ENCODE results near the gene PCDHA1. TPM values are rescaled to one million over a fixed set of nuclear protein-coding genes. Genes with fewer than 3 reads are reported as not detected.
"Not testable (repeated sequence)": the region's sequence is repeated elsewhere in the genome, so short reads cannot be mapped to it uniquely, and the experiment has no call there.

PCDHA1 gene
- total RNA-seq, 3 donors from 2014 or later (not counting 1 experiment from before 2014, with no cell fraction given), result not detected

- Histone ChIP-seq H3K4me1 (ENCODE audit: control insufficient read depth, insufficient read depth, low read length) (no peaks in the 10 kb centered on the region), H3K4me3 (ENCODE audit: low read length) (no peak within 1 kb of the TSS), H3K27ac (ENCODE audit: low read length) (no peak within 1 kb of the TSS), H3K27me3 (ENCODE audit: control insufficient read depth, insufficient read depth, low read length) (peaks cover 9% of the 10 kb centered on the region), H3K9me3 (ENCODE audit: control insufficient read depth, insufficient read depth, low read length) (peaks cover 23% of the 10 kb centered on the region), H3K36me3 (ENCODE audit: control insufficient read depth, insufficient read depth, low read length) (no peaks in the 10 kb centered on the region)
- intact Hi-C loops (cut with micrococcal nuclease), result no loop called here
- H3K4me3 Mint-ChIP-seq, result no peak within 1 kb of the TSS
- TF ChIP-seq CTCF (IDR thresholded peaks at IDR 0.05), result no peak
- H3K9me3 Mint-ChIP-seq, result peaks cover 2 to 4% of the 10 kb centered on the region in 2 donors
- H3K27ac Mint-ChIP-seq, result no peak within 1 kb of the TSS
- H3K4me1 Mint-ChIP-seq, result no peaks in the 10 kb centered on the region
- peaks cover 6 to 7% of the 10 kb centered on the region in 2 donors for H3K27me3 Mint-ChIP-seq (ENCODE audit: low read depth in 2 of 2)
- no peak for DNase-seq
- WGBS (ENCODE audit: insufficient coverage), result 34% methylated on average over 28 of the region's 29 CpGs
- H3K36me3 Mint-ChIP-seq, result no peaks in the 10 kb centered on the region
- ATAC-seq, result no peak
Measured at GRCh38 chr5:140800816-140801493, 15.0 kb downstream of the PCDHA1 start, which contains the start of gene PCDHA3. PCDHA3 (plus strand) TSS chr5:140801057.

- no peak overlapping the region for H3K27ac Mint-ChIP-seq
- H3K4me3 Mint-ChIP-seq, result no peak overlapping the region
- peaks cover 2 to 4% of the 10 kb centered on the region in 2 donors for H3K9me3 Mint-ChIP-seq
- DNase-seq (no peak), ATAC-seq (no peak)
- Histone ChIP-seq H3K9me3 (ENCODE audit: control insufficient read depth, insufficient read depth, low read length) (peaks cover 22% of the 10 kb centered on the region), H3K36me3 (ENCODE audit: control insufficient read depth, insufficient read depth, low read length) (no peaks in the 10 kb centered on the region), H3K27me3 (ENCODE audit: control insufficient read depth, insufficient read depth, low read length) (peaks cover 9% of the 10 kb centered on the region), H3K27ac (ENCODE audit: low read length) (no peak overlapping the region), H3K4me3 (ENCODE audit: low read length) (no peak overlapping the region), H3K4me1 (ENCODE audit: control insufficient read depth, insufficient read depth, low read length) (no peaks in the 10 kb centered on the region)
- TF ChIP-seq CTCF (IDR thresholded peaks at IDR 0.05), result no peak
- 25% methylated on average over 16 of the region's 16 CpGs for WGBS (ENCODE audit: insufficient coverage)
- H3K36me3 Mint-ChIP-seq, result peaks cover under 1% of the 10 kb centered on the region
- H3K27me3 Mint-ChIP-seq (ENCODE audit: low read depth in 2 of 2), result peaks cover 6 to 7% of the 10 kb centered on the region in 2 donors
- intact Hi-C loops (cut with micrococcal nuclease), result no loop called here
- no peaks in the 10 kb centered on the region for H3K4me1 Mint-ChIP-seq
Measured at GRCh38 chr5:140801494-140801841, 15.5 kb downstream of the PCDHA1 start.

- H3K27me3 ChIP-seq (ENCODE audit: control insufficient read depth, insufficient read depth, low read length); H3K4me3 ChIP-seq (ENCODE audit: low read length); H3K9me3 Mint-ChIP-seq; H3K4me1 Mint-ChIP-seq; H3K4me3 Mint-ChIP-seq; H3K27ac Mint-ChIP-seq; H3K4me1 ChIP-seq (ENCODE audit: control insufficient read depth, insufficient read depth, low read length); DNase-seq; H3K27me3 Mint-ChIP-seq (ENCODE audit: low read depth in 2 of 2); H3K36me3 ChIP-seq (ENCODE audit: control insufficient read depth, insufficient read depth, low read length); H3K36me3 Mint-ChIP-seq; intact Hi-C loops (cut with micrococcal nuclease); H3K27ac ChIP-seq (ENCODE audit: low read length); ATAC-seq: not testable (repeated sequence)
- H3K9me3 ChIP-seq (ENCODE audit: control insufficient read depth, insufficient read depth, low read length), result peaks cover 19% of the 10 kb centered on the region
- WGBS (ENCODE audit: insufficient coverage), result 56% methylated on average over 45 of the region's 45 CpGs
Measured at GRCh38 chr5:140802381-140802780, 16.4 kb downstream of the PCDHA1 start.

DNA sequence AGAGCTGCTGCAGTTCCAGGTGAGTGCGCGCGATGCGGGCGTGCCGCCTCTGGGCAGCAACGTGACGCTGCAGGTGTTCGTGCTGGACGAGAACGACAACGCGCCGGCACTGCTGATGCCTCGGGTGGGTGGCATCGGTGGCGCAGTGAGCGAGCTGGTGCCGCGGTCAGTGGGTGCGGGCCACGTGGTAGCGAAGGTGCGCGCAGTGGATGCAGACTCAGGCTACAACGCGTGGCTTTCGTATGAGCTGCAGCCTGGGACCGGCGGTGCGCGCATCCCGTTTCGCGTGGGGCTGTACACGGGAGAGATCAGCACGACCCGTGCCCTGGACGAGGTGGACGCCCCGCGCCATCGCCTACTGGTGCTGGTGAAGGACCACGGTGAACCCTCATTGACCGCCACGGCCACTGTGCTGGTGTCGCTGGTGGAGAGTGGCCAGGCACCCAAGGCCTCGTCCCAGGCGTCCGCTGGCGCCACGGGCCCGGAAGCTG lies 16.9 kb downstream of the PCDHA1 start:
- TF ChIP-seq CTCF (IDR thresholded peaks at IDR 0.05), result no peak
- Mint-ChIP-seq H3K36me3 (peaks cover 5% of the 10 kb centered on the region), H3K27ac (no peak overlapping the region), H3K9me3 (peaks cover 2 to 4% of the 10 kb centered on the region in 2 donors), H3K27me3 (ENCODE audit: low read depth in 2 of 2) (peaks cover 6 to 7% of the 10 kb centered on the region in 2 donors), H3K4me3 (no peak overlapping the region), H3K4me1 (no peaks in the 10 kb centered on the region)
- WGBS (ENCODE audit: insufficient coverage), result 57% methylated on average over 53 of the region's 53 CpGs
- no peak for ATAC-seq
- Histone ChIP-seq H3K36me3 (ENCODE audit: control insufficient read depth, insufficient read depth, low read length) (no peaks in the 10 kb centered on the region), H3K4me1 (ENCODE audit: control insufficient read depth, insufficient read depth, low read length) (no peaks in the 10 kb centered on the region), H3K27ac (ENCODE audit: low read length) (no peak overlapping the region), H3K4me3 (ENCODE audit: low read length) (no peak overlapping the region), H3K9me3 (ENCODE audit: control insufficient read depth, insufficient read depth, low read length) (peaks cover 23% of the 10 kb centered on the region), H3K27me3 (ENCODE audit: control insufficient read depth, insufficient read depth, low read length) (peaks cover 9% of the 10 kb centered on the region)
- intact Hi-C loops (cut with micrococcal nuclease), result no loop called here
- no peak for DNase-seq
